Subcutaneous adipose tissue (tissue), 4 donors: Measurements from ENCODE around the gene CALD1. TPM values are rescaled to one million over a fixed set of nuclear protein-coding genes. Genes with fewer than 3 reads are reported as not detected.

Experiments used
- CTCF ChIP-seq: fragments of 450-650 bp; IDR thresholded peaks from one replicate; pipeline ENCODE4 v1.5.1; 2016; ENCODE audit warnings: low read depth, mild to moderate bottlenecking, control low read depth, antibody characterized with exemption, moderate library complexity
- total RNA-seq, 4 donors: library from RNA; depleted of rRNA; stranded (reverse); fragments of >200 nt; gene quantifications; one replicate each; pipeline ENCODE4 v1.1.0, GENCODE V29; 2016

The CALD1 gene
- total RNA-seq, 4 donors from 2014 or later = 142 to 278 (median 240) TPM

GRCh38 chr7:134739362-134739761, 40.1 kb upstream of the CALD1 start:
- TF ChIP-seq CTCF = no peak

GRCh38 chr7:134740376-134740775, 39.1 kb upstream of the CALD1 start:
- no peak for TF ChIP-seq CTCF

- TF ChIP-seq CTCF = no peak
Observed at GRCh38 chr7:134741907-134742635, 37.4 kb upstream of the CALD1 start.

GRCh38 chr7:134742688-134743350, 36.6 kb upstream of the CALD1 start:
- no peak for TF ChIP-seq CTCF

- no peak for TF ChIP-seq CTCF
Observed at GRCh38 chr7:134744569-134744968, 34.9 kb upstream of the CALD1 start.

- TF ChIP-seq CTCF = no peak
Observed at GRCh38 chr7:134747326-134747725, 32.1 kb upstream of the CALD1 start.

- TF ChIP-seq CTCF = no peak
Observed at GRCh38 chr7:134750083-134751062, 29.1 kb upstream of the CALD1 start.
